CD4-positive, alpha-beta T cell (primary cell): Measurements from ENCODE around the gene CPXM1. TPM values are rescaled to one million over a fixed set of nuclear protein-coding genes. Genes with fewer than 3 reads are reported as not detected.
"Not testable (repeated sequence)": the region's sequence is repeated elsewhere in the genome, so short reads cannot be mapped to it uniquely, and the experiment has no call there.

Source experiments
- ATAC-seq: fragments of 200-7000 bp; cut with Tn5 transposase; one replicate; pipeline ENCODE4 v1.10.0; 2022; ENCODE audit warnings: mild to moderate bottlenecking; ENCODE audit not compliant: poor library complexity
- CTCF ChIA-PET: fragments of 350-600 bp; sonication (Branson Sonifier 250); formaldehyde crosslinking; loops from one replicate; lab custom pipeline; 2021; ENCODE audit warnings: antibody characterized with exemption, inconsistent platforms; lab: Charles Lee
- POLR2A ChIA-PET: fragments of 350-600 bp; sonication (Branson Sonifier 250); formaldehyde crosslinking; loops from one replicate; lab custom pipeline; 2021; ENCODE audit warnings: antibody characterized with exemption, inconsistent platforms; lab: Charles Lee
- DNase-seq, 14 experiments: peaks; one replicate each; pipeline ENCODE4 v3.0.0-alpha.2; 2013 to 2020; ENCODE audit warnings: mixed read lengths in 2 of 14
- H3K27ac ChIP-seq, 2 donors: one replicate each; pipeline versions ENCODE4 v1.5.1 to v1.7.0; 2013; ENCODE audit warnings: low read length in 2 of 2, low read depth in 1 of 2, mild to moderate bottlenecking in 1 of 2
- H3K27me3 ChIP-seq, 2 experiments: 1 replicate in 1 of 2; 2 replicates in 1 of 2; pipeline versions ENCODE4 v1.6.1 to v1.7.0; 2013; ENCODE audit warnings: low read length in 2 of 2, control low read depth in 1 of 2, mild to moderate bottlenecking in 1 of 2, moderate library complexity in 1 of 2; ENCODE audit not compliant: insufficient read depth in 2 of 2, control insufficient read depth in 1 of 2
- H3K36me3 ChIP-seq: one replicate; pipeline ENCODE4 v1.6.1; 2013; ENCODE audit warnings: low read length, control low read depth; ENCODE audit not compliant: insufficient read depth
- H3K4me1 ChIP-seq: one replicate; pipeline ENCODE4 v1.6.1; 2013; ENCODE audit warnings: low read length, control low read depth; ENCODE audit not compliant: insufficient read depth
- H3K4me3 ChIP-seq: one replicate; pipeline ENCODE4 v1.5.1; 2013; ENCODE audit warnings: mild to moderate bottlenecking, low read length, moderate library complexity
- H3K9me3 ChIP-seq, 2 experiments: 1 replicate in 1 of 2; 2 replicates in 1 of 2; pipeline versions ENCODE4 v1.6.1 to v1.7.0; 2013; ENCODE audit warnings: low read length in 2 of 2, mild to moderate bottlenecking in 2 of 2, control low read depth in 1 of 2, moderate library complexity in 1 of 2; ENCODE audit not compliant: control insufficient read depth in 1 of 2, insufficient read depth in 1 of 2
- H3K27ac Mint-ChIP-seq: one replicate; pipeline ENCODE4 v1.8.0; 2020; ENCODE audit warnings: mixed read lengths
- H3K27me3 Mint-ChIP-seq: one replicate; pipeline ENCODE4 v1.8.0; 2021; ENCODE audit warnings: mixed read lengths
- H3K36me3 Mint-ChIP-seq: one replicate; pipeline ENCODE4 v1.8.0; 2021; ENCODE audit warnings: low read depth, mixed read lengths
- H3K4me1 Mint-ChIP-seq: one replicate; pipeline ENCODE4 v1.8.0; 2021; ENCODE audit warnings: low read depth, mixed read lengths
- H3K4me3 Mint-ChIP-seq: one replicate; pipeline ENCODE4 v1.8.0; 2020; ENCODE audit warnings: mild to moderate bottlenecking, mixed read lengths
- H3K9me3 Mint-ChIP-seq: one replicate; pipeline ENCODE4 v1.8.0; 2020; ENCODE audit warnings: mixed read lengths
- CTCF ChIP-seq: fragments of 200-600 bp; IDR thresholded peaks from one replicate; pipeline ENCODE4 v1.8.0; 2022; ENCODE audit warnings: antibody characterized with exemption, mild to moderate bottlenecking
- intact Hi-C, 2 experiments: fragments of 100-400 bp; cut with DNase I in 1 of 2; cut with micrococcal nuclease in 1 of 2; formaldehyde crosslinking; loops; one replicate each; pipeline versions ENCODE4 v1.15.1 to v1.9.0; 2023 to 2025; cut with DNase I, micrococcal nuclease
- total RNA-seq, 174 experiments: library from RNA in 2 of 174; stranded (reverse) in 2 of 174; gene quantifications; one replicate each; pipeline ENCODE4 v1.2.3 and lab custom pipeline; 2021 to 2026

Gene CPXM1
- total RNA-seq, 2 experiments from 2014 or later: not detected

- Mint-ChIP-seq H3K4me1 (no peaks in the 10 kb centered on the region), H3K27ac (no peak overlapping the region), H3K4me3 (no peak overlapping the region), H3K27me3 (peaks cover 19% of the 10 kb centered on the region), H3K9me3 (no peaks in the 10 kb centered on the region), H3K36me3 (no peaks in the 10 kb centered on the region)
- Histone ChIP-seq H3K27me3 (peaks cover 7 to 11% of the 10 kb centered on the region in 2 experiments), H3K4me3 (no peak overlapping the region), H3K4me1 (peaks cover 5% of the 10 kb centered on the region), H3K27ac (no peak overlapping the region), H3K36me3 (no peaks in the 10 kb centered on the region), H3K9me3 (peaks cover 0 to 10% of the 10 kb centered on the region in 2 experiments)
- POLR2A ChIA-PET: no interaction called here
- CTCF ChIA-PET: no interaction called here
- ATAC-seq (no peak), DNase-seq (no peak)
- intact Hi-C loops: no loop called here
- no peak for TF ChIP-seq CTCF
These were observed 28.8 kb downstream of the CPXM1 start for GRCh38 chr20:2771631-2772080.

GRCh38 chr20:2770091-2770490 is 30.3 kb downstream of the CPXM1 start:
- POLR2A ChIA-PET, ATAC-seq, H3K36me3 Mint-ChIP-seq, DNase-seq, H3K4me1 ChIP-seq, H3K4me1 Mint-ChIP-seq, H3K4me3 ChIP-seq, H3K27ac ChIP-seq, H3K36me3 ChIP-seq, CTCF ChIA-PET, H3K4me3 Mint-ChIP-seq, intact Hi-C loops, H3K9me3 Mint-ChIP-seq, H3K9me3 ChIP-seq, H3K27ac Mint-ChIP-seq: not testable (repeated sequence)
- H3K27me3 Mint-ChIP-seq: peaks cover 19% of the 10 kb centered on the region
- H3K27me3 ChIP-seq: peaks cover 7 to 11% of the 10 kb centered on the region in 2 experiments

GRCh38 chr20:2768632-2769015 is 31.8 kb downstream of the CPXM1 start:
- POLR2A ChIA-PET: no interaction called here
- no peak for TF ChIP-seq CTCF
- Histone ChIP-seq H3K9me3 (peaks cover 0 to 5% of the 10 kb centered on the region in 2 experiments), H3K4me1 (peaks cover 5% of the 10 kb centered on the region), H3K27me3 (peaks cover 7 to 11% of the 10 kb centered on the region in 2 experiments), H3K36me3 (no peaks in the 10 kb centered on the region), H3K27ac (no peak overlapping the region), H3K4me3 (no peak overlapping the region)
- ATAC-seq (no peak), DNase-seq (no peak)
- Mint-ChIP-seq H3K27ac (no peak overlapping the region), H3K9me3 (no peaks in the 10 kb centered on the region), H3K4me1 (no peaks in the 10 kb centered on the region), H3K36me3 (no peaks in the 10 kb centered on the region), H3K4me3 (no peak overlapping the region), H3K27me3 (peaks cover 19% of the 10 kb centered on the region)
- CTCF ChIA-PET: no interaction called here
- intact Hi-C loops: no loop called here
